ENCODE results near the gene P2RX3. TPM values are rescaled to one million over a fixed set of nuclear protein-coding genes. Genes with fewer than 3 reads are reported as not detected.
A peak's percentile ranks its signal among the peaks of the same experiment; 100 is the strongest.

Gene P2RX3
- total RNA-seq, 1 donor: not detected

- H3K4me3 ChIP-seq (ENCODE audit: low read depth, low read length): peak overlapping the region; percentile 53
- DNase-seq (ENCODE audit: low read depth): peak; percentile 65
- no peak for TF ChIP-seq CTCF (IDR thresholded peaks at IDR 0.05; ENCODE audit: insufficient read depth, low read length)
Measured at GRCh38 chr11:57310630-57311086, 27.5 kb upstream of the P2RX3 start.

- peak overlapping the region; percentile 54 for H3K4me3 ChIP-seq (ENCODE audit: low read depth, low read length)
- no peak for TF ChIP-seq CTCF (IDR thresholded peaks at IDR 0.05; ENCODE audit: insufficient read depth, low read length)
- peak; percentile 98 for DNase-seq (ENCODE audit: low read depth)
Measured at GRCh38 chr11:57311109-57311936, 26.8 kb upstream of the P2RX3 start.

- H3K4me3 ChIP-seq (ENCODE audit: low read depth, low read length): no peak overlapping the region
- no peak for DNase-seq (ENCODE audit: low read depth)
- TF ChIP-seq CTCF (IDR thresholded peaks at IDR 0.05; ENCODE audit: insufficient read depth, low read length): no peak
Measured at GRCh38 chr11:57312511-57313021, 25.6 kb upstream of the P2RX3 start.

GRCh38 chr11:57313071-57313787, 24.9 kb upstream of the P2RX3 start:
- no peak for DNase-seq (ENCODE audit: low read depth)
- no peak for TF ChIP-seq CTCF (IDR thresholded peaks at IDR 0.05; ENCODE audit: insufficient read depth, low read length)
- H3K4me3 ChIP-seq (ENCODE audit: low read depth, low read length): no peak overlapping the region

GRCh38 chr11:57313788-57314135, 24.4 kb upstream of the P2RX3 start:
- TF ChIP-seq CTCF (IDR thresholded peaks at IDR 0.05; ENCODE audit: insufficient read depth, low read length): no peak
- no peak for DNase-seq (ENCODE audit: low read depth)
- H3K4me3 ChIP-seq (ENCODE audit: low read depth, low read length): no peak overlapping the region

- no peak for TF ChIP-seq CTCF (IDR thresholded peaks at IDR 0.05; ENCODE audit: insufficient read depth, low read length)
- no peak overlapping the region for H3K4me3 ChIP-seq (ENCODE audit: low read depth, low read length)
- DNase-seq (ENCODE audit: low read depth): no peak
Measured at GRCh38 chr11:57314221-57314973, 23.8 kb upstream of the P2RX3 start.

Measured in fibroblast of the aortic adventitia (primary cell).